ENCODE measurements around the gene GPT2.
A peak's percentile ranks its signal among the peaks of the same experiment; 100 is the strongest.
"Not testable (repeated sequence)": the region's sequence is repeated elsewhere in the genome, so short reads cannot be mapped to it uniquely, and the experiment has no call there.

GPT2 gene

GRCh38 chr16:46855389-46855788 lies 28.8 kb upstream of the GPT2 start:
- peak overlapping the region; percentile 37 for H3K27ac Mint-ChIP-seq
- no peak for DNase-seq (ENCODE audit: low spot score in 2 of 2)

GRCh38 chr16:46857368-46857945 lies 26.7 kb upstream of the GPT2 start:
- ATAC-seq (no peak), DNase-seq (ENCODE audit: low spot score in 2 of 2) (no peak)
- H3K27ac Mint-ChIP-seq: no peak overlapping the region
- H3K36me3 Mint-ChIP-seq: no peaks in the 10 kb centered on the region
- no peaks in the 10 kb centered on the region for H3K9me3 Mint-ChIP-seq
- H3K4me3 Mint-ChIP-seq: no peak overlapping the region
- peaks cover 22% of the 10 kb centered on the region for H3K4me1 Mint-ChIP-seq

More at GRCh38 chr16:46855389-46855788, 28.8 kb upstream of the GPT2 start:
- no peaks in the 10 kb centered on the region for H3K9me3 Mint-ChIP-seq
- H3K4me3 Mint-ChIP-seq: no peak overlapping the region
- H3K36me3 Mint-ChIP-seq: no peaks in the 10 kb centered on the region
- H3K4me1 Mint-ChIP-seq: peaks cover 8% of the 10 kb centered on the region
- ATAC-seq: no peak

- DNase-seq (ENCODE audit: low spot score in 2 of 2) (no peak), ATAC-seq (no peak)
- no peaks in the 10 kb centered on the region for H3K9me3 Mint-ChIP-seq
- H3K4me1 Mint-ChIP-seq: peaks cover 29% of the 10 kb centered on the region
- no peaks in the 10 kb centered on the region for H3K36me3 Mint-ChIP-seq
- no peak overlapping the region for H3K27ac Mint-ChIP-seq
- H3K4me3 Mint-ChIP-seq: no peak overlapping the region
Observed at GRCh38 chr16:46858151-46858550, 26.0 kb upstream of the GPT2 start.

GRCh38 chr16:46859719-46860152 lies 24.4 kb upstream of the GPT2 start:
- peak; percentile 89 for ATAC-seq
- Mint-ChIP-seq H3K27ac (no peak overlapping the region), H3K36me3 (no peaks in the 10 kb centered on the region), H3K4me3 (peak overlapping the region; percentile 8), H3K4me1 (peaks cover 44% of the 10 kb centered on the region), H3K9me3 (no peaks in the 10 kb centered on the region)
- DNase-seq (ENCODE audit: low spot score in 2 of 2): peak in 1 of 2 donors; percentile 15

GRCh38 chr16:46862555-46863447 lies 21.4 kb upstream of the GPT2 start:
- H3K4me3 Mint-ChIP-seq: no peak overlapping the region
- peak; percentile 90 for ATAC-seq
- H3K9me3 Mint-ChIP-seq: peaks cover 3% of the 10 kb centered on the region
- H3K36me3 Mint-ChIP-seq: no peaks in the 10 kb centered on the region
- H3K4me1 Mint-ChIP-seq: peaks cover 44% of the 10 kb centered on the region
- no peak overlapping the region for H3K27ac Mint-ChIP-seq
- DNase-seq (ENCODE audit: low spot score in 2 of 2): no peak

- H3K9me3 Mint-ChIP-seq: peaks cover 3% of the 10 kb centered on the region
- no peak for DNase-seq (ENCODE audit: low spot score in 2 of 2)
- no peak overlapping the region for H3K4me3 Mint-ChIP-seq
- H3K4me1 Mint-ChIP-seq: peaks cover 31% of the 10 kb centered on the region
- ATAC-seq: no peak
- H3K36me3 Mint-ChIP-seq: no peaks in the 10 kb centered on the region
- H3K27ac Mint-ChIP-seq: no peak overlapping the region
Observed at GRCh38 chr16:46866286-46866685, 17.9 kb upstream of the GPT2 start.

GRCh38 chr16:46867486-46867885 lies 16.7 kb upstream of the GPT2 start:
- H3K4me3 Mint-ChIP-seq; H3K36me3 Mint-ChIP-seq; H3K27ac Mint-ChIP-seq; ATAC-seq; DNase-seq (ENCODE audit: low spot score in 2 of 2); H3K9me3 Mint-ChIP-seq: not testable (repeated sequence)
- H3K4me1 Mint-ChIP-seq: peaks cover 22% of the 10 kb centered on the region

- not testable (repeated sequence) for ATAC-seq; H3K36me3 Mint-ChIP-seq; H3K27ac Mint-ChIP-seq; H3K9me3 Mint-ChIP-seq; H3K4me1 Mint-ChIP-seq; DNase-seq (ENCODE audit: low spot score in 2 of 2); H3K4me3 Mint-ChIP-seq
Observed at GRCh38 chr16:46868891-46869290, 15.3 kb upstream of the GPT2 start.

- Mint-ChIP-seq H3K9me3 (peaks cover 3% of the 10 kb centered on the region), H3K36me3 (no peaks in the 10 kb centered on the region), H3K4me3 (no peak overlapping the region), H3K27ac (no peak overlapping the region), H3K4me1 (no peaks in the 10 kb centered on the region)
- no peak for DNase-seq (ENCODE audit: low spot score in 2 of 2)
- ATAC-seq: no peak
Observed at GRCh38 chr16:46871597-46871996, 12.6 kb upstream of the GPT2 start.

- ATAC-seq: no peak
- DNase-seq (ENCODE audit: low spot score in 2 of 2): no peak
- H3K9me3 Mint-ChIP-seq: no peaks in the 10 kb centered on the region
Observed at GRCh38 chr16:46873201-46873600, 11.0 kb upstream of the GPT2 start.

GRCh38 chr16:46875243-46875642 lies 8.9 kb upstream of the GPT2 start:
- H3K27ac Mint-ChIP-seq: no peak overlapping the region

More at GRCh38 chr16:46873201-46873600, 11.0 kb upstream of the GPT2 start:
- Mint-ChIP-seq H3K4me3 (no peak overlapping the region), H3K4me1 (no peaks in the 10 kb centered on the region), H3K27ac (no peak overlapping the region), H3K36me3 (no peaks in the 10 kb centered on the region)

GRCh38 chr16:46882304-46882939 lies 1.7 kb upstream of the GPT2 start:
- H3K4me1 Mint-ChIP-seq: peaks cover 35% of the 10 kb centered on the region
- no peak overlapping the region for H3K27ac Mint-ChIP-seq
- H3K4me3 Mint-ChIP-seq: peak overlapping the region; percentile 77
- H3K36me3 Mint-ChIP-seq: peaks cover 9% of the 10 kb centered on the region
- no peak for ATAC-seq
- H3K9me3 Mint-ChIP-seq: no peaks in the 10 kb centered on the region
- DNase-seq (ENCODE audit: low spot score in 2 of 2): no peak

More at GRCh38 chr16:46875243-46875642, 8.9 kb upstream of the GPT2 start:
- no peaks in the 10 kb centered on the region for H3K4me1 Mint-ChIP-seq
- no peak overlapping the region for H3K4me3 Mint-ChIP-seq
- no peaks in the 10 kb centered on the region for H3K9me3 Mint-ChIP-seq
- H3K36me3 Mint-ChIP-seq: no peaks in the 10 kb centered on the region
- ATAC-seq: no peak
- DNase-seq (ENCODE audit: low spot score in 2 of 2): no peak

- no peaks in the 10 kb centered on the region for H3K9me3 Mint-ChIP-seq
- DNase-seq (ENCODE audit: low spot score in 2 of 2) (no peak), ATAC-seq (no peak)
- H3K4me1 Mint-ChIP-seq: peaks cover 35% of the 10 kb centered on the region
- peak overlapping the region; percentile 91 for H3K27ac Mint-ChIP-seq
- peak overlapping the region; percentile 77 for H3K4me3 Mint-ChIP-seq
- peaks cover 12% of the 10 kb centered on the region for H3K36me3 Mint-ChIP-seq
Observed at GRCh38 chr16:46882940-46883307, 1.2 kb upstream of the GPT2 start.

- H3K36me3 Mint-ChIP-seq: peaks cover 14% of the 10 kb centered on the region
- no peaks in the 10 kb centered on the region for H3K9me3 Mint-ChIP-seq
- peaks cover 35% of the 10 kb centered on the region for H3K4me1 Mint-ChIP-seq
- H3K27ac Mint-ChIP-seq: peak overlapping the region; percentile 91
- DNase-seq (ENCODE audit: low spot score in 2 of 2) (peak in 1 of 2 donors; percentile 51), ATAC-seq (peak; percentile 0)
- peak overlapping the region; percentile 77 for H3K4me3 Mint-ChIP-seq
Observed at GRCh38 chr16:46883353-46883689, 841 bp upstream of the GPT2 start.

- Mint-ChIP-seq H3K27ac (peak overlapping the region; percentile 91), H3K4me3 (peak overlapping the region; percentile 77), H3K9me3 (no peaks in the 10 kb centered on the region), H3K36me3 (peaks cover 18% of the 10 kb centered on the region), H3K4me1 (peaks cover 35% of the 10 kb centered on the region)
- DNase-seq (ENCODE audit: low spot score in 2 of 2) (peak in 1 of 2 donors; percentile 59), ATAC-seq (no peak)
Observed at GRCh38 chr16:46884513-46885293, 541 bp downstream of the GPT2 start.
